Measurements from ENCODE around the gene CDH13.

- no peak for TF ChIP-seq CSRNP3 (CRISPR knock-in tag; IDR thresholded peaks at IDR 0.05)
- no peak for TF ChIP-seq OSR1 (CRISPR knock-in tag; IDR thresholded peaks at IDR 0.05)
- no peak for TF ChIP-seq RARB (CRISPR knock-in tag; IDR thresholded peaks at IDR 0.05)
- TF ChIP-seq GLIS3 (CRISPR knock-in tag; IDR thresholded peaks at IDR 0.05) = no peak
- TF ChIP-seq ESRRG (CRISPR knock-in tag; IDR thresholded peaks at IDR 0.05) = no peak
- TF ChIP-seq ZNF8 (CRISPR knock-in tag; IDR thresholded peaks at IDR 0.05) = no peak
- no peak for TF ChIP-seq CREB5 (CRISPR knock-in tag; IDR thresholded peaks at IDR 0.05; ENCODE audit: low read depth)
- TF ChIP-seq ARNTL (CRISPR knock-in tag; IDR thresholded peaks at IDR 0.05; ENCODE audit: borderline replicate concordance, low read depth) = no peak
- TF ChIP-seq ZFP30 (CRISPR knock-in tag; IDR thresholded peaks at IDR 0.05) = no peak
These were observed 309.0 kb downstream of the CDH13 start for GRCh38 chr16:82935766-82936165.

Measured in SK-N-SH treated with all-trans-retinoic acid at 6 μM for 48 hours (cell line).